GM04503 (cell line): ENCODE data around the gene GNA12.

Experiments used
- DNase-seq: peaks from one replicate; pipeline ENCODE4 v3.0.0-alpha.2; 2012; ENCODE audit warnings: low read depth

Gene GNA12

DNA sequence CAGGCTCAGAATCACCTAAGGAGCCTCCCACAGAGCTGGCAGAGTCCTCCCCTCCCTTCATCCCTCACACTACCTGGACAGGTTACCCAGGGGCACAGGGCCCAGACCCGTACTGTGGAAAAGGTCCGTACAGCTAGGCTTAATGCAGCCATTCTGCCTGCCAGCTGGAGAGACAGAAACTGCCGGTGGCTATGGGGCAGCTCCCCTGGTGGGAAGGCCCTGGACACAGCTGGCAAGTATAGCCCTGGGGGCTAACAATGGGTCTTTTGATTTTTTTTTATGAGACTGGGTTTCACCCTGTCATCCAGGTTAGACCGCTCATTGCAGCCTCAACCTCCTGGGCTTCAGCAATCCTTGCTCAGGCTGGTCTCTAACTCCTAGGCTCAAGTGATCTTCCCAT lies 68.3 kb downstream of the GNA12 start:
- no peak for DNase-seq

DNA sequence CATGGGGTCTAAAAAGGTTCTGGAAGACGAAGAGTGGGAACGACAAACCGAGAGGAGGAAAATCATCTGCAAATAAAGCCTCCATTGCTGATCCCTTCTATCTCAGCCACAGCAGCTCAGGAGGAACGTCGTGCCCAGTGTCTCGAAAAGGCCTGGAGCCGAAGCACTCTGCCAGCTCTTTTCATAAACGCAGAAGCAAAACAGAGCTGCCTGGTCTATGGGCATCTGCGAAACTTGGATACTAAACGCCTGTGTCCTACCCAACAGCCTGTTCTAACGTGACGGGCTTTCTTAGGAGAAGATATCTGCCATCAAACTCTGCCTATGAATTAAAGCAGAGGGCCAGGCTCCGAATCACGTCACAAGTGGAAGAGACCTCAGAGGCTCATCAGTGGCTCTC lies 68.7 kb downstream of the GNA12 start:
- no peak for DNase-seq

DNA sequence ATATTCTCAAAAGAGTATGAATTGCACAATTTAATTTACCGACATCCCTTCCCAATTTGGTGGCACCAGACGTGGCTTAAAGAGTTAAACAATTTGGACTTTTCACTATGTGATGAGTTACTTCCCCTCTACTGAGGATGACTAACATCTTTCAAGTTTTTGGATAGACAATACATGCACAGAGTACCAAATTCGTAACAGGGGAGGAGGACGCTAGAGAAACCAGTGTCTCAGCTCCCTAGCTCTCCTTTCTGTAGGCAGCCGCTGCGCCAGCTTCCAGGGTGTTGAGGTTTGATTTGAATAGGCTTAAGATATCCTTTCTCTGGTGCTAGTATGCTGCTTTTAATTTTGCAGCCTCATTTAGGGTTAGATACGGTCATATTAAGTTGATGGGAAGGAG lies 69.2 kb downstream of the GNA12 start:
- DNase-seq: no peak

DNA sequence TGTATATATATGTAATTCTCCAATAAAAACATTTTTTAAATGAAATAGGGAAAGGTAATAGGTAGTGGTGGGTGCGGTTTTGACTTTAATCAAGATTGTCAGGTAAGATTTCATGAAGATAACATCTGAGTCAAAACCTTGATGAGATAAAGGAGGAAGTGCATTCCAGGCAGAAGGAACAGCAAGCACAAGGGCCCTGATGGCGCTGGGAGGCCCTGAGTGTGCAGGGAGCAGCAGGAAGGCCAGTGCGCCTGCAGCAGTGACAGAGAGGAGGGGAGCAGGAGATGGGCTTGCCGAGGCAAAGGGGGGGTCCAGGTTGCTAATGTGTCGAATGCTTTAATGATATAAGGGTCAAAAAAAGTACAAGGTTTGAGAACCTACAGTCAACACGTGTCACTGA lies 69.8 kb downstream of the GNA12 start:
- DNase-seq: no peak

DNA sequence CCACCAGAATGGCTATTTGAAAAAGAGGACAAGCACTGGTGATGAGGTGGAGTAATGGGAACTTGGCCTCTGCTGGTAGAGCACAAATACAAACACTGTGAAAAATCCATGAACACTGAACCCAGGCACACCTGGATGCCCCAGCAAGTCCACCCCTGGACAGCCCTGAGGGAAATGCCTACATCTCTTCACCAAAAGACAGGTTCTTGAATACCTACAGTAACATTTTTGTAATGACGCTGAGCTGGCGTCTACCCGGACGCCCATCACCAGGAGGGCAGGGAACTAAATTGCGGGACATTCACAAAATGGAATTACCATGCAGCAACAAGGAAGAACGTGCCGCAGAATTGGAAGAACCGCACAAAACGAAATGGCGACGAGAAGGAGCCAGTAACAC lies 70.5 kb downstream of the GNA12 start:
- DNase-seq: no peak

DNA sequence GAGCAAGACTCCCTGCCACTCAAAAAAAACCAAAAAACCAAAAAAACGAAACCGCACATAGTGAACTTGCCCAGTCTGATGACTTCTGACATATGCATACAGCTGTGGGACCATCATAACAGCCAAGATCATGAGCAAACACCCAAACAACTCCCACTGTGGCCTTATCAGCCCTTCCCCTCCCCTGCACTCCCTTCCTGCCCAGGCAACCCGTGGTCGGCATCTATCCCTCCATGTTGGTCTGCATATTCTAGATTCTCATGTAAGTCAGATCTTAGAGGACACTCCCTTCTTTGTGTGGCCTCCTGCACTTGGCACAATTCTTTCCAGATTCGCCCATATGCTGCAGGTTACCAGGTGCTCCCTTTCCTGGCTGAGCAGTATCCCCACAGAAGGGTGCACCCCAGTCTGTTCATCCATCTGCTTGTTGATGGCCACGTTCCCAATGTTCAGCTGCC lies 72.8 kb downstream of the GNA12 start:
- DNase-seq: no peak

DNA sequence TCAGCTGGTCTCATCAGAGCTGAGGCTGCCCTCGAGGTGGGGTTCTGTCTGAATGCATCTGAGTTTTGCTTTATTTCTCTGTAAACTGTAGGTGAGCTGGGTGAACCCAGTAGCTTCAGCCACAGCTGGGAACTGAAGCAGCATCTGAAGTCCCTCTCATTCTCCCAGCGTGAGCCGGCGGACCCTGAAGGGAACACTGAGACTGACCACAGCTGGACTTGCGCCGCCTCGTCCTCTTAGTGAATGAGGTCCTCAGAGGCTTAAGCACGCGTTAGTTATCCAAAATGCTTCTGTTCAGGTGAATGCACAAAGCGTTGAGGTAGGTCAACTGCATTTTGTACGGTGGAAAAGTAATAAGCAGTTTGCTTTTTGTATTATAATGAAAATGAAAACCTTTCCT lies 79.5 kb downstream of the GNA12 start:
- DNase-seq: no peak

DNA sequence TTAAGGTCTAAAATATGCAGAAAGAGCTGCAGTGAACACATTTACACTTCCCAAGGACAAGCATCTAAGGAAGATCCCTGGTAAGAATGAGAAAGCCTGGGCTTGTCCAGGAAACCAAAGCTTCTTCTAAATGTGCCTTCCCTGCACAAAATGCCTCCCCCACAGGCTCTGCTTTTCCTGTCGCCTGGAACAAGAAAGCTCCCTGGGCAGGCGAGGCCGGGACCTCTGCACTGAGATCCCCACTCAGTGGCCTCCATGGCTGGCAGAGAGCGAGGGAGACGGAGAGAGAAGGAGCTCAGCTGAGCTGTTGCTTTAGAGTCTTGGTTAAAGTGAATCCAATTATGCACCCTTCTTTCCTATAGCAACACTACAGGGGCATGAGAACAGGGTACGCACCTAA lies 80.5 kb downstream of the GNA12 start:
- DNase-seq: no peak

DNA sequence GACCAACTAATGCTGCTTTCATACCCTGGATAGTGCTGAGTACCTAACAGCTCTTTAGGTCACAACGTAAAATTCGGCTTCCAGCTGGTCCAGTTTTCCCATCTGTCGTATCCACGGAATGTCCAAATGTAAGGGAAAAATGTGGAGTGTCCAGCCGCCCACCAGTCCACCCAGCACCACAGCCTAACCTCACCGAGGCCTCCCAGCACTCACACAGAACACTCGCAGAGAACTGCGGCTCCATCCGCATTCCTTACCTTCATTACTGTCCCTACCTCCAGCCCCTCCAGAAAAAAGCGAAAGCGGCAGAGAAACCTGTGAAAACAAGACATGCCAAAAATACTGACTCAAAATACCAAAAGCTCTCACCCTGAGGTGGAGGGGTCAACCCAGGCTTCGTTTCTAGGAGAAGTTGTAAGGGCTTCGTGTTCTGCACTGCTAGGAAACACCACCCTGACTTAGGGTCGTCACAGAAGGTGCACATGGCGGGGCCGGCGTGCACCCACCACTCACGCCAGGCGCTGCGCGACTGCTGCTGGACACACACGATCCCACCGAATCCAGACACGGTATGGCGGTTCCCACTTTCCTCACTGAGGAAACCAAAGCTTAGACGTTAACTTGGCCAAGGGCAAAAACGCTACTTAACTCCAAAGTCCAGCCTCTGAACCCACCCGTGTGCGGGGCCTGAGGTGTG lies 82.2 kb downstream of the GNA12 start:
- no peak for DNase-seq

DNA sequence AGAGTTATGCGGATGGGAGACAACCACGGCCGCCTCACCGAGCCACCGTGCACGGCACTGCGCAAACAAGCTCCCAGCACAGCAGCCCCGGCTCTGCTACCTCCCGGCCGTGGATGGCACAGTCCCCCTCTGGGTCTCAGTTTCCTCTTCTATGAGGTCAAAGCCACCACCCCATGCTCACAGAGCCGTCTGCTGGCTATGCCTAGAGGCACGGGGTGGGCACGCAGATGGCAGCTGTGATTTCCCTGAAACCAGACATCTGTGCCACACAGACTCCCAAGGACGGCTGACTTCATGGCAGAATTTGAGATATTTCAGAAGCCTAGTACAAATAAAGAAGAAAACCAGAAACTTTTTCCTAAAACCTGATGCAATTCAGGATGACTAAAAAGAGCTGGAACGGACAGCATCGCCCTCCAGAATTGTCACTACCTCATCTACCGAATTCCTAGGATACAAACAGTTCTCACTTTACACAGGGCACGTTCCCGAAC lies 82.9 kb downstream of the GNA12 start:
- DNase-seq: peak; percentile 22

DNA sequence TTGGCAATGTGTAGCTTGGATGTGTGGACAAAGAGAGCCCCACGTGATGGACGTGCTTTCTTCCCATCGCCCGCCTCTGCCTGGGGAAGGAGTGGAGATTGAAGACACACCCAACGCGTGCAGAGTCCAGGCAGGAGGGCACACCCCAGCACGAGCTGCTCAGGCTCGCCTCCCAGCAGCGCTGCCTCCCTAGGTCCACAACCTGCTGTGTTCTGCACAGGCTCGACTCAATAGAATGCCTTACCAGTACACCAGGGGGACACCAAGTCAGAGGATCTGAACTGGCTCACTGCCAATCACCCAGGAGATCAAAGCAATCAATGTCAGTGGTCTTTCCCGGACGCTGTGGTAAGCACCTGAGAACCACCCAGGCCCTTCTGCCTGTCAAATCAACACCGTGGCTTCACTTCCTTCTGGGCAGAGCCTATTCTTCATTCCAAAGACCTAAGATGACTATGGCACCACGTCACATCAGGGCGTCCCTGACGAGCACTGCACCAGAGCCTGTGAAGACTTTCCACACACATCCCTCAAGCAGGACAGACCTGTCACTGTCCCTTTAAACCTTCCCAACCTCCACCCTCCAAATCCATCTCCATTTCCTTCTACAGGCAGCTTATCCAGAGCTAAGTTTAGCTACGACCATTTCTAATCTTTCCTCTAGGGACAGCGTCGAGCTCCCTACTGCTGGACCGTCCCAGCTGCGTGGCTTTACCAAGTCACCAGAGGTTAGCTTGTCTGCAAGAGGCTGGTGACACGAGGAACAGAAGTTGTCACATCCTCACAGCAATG lies 83.8 kb downstream of the GNA12 start:
- no peak for DNase-seq

DNA sequence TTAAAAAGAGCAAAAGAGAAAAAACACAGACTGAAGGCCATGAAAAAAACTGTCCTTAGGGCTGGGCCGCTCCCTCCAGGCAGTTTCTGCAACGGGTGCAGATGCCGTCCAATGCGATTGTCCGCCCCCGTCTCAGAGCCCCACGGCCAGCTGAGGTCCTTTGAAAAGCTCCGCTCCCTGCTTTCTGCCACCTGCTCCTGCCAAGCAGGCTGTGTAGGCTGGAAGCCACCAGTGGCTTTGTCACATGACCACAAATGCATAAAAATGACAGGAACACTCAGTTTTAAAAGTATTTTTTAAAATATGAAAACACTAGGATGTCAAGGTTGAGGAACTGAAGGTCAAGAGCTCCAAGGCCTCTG lies 84.4 kb downstream of the GNA12 start:
- no peak for DNase-seq

DNA sequence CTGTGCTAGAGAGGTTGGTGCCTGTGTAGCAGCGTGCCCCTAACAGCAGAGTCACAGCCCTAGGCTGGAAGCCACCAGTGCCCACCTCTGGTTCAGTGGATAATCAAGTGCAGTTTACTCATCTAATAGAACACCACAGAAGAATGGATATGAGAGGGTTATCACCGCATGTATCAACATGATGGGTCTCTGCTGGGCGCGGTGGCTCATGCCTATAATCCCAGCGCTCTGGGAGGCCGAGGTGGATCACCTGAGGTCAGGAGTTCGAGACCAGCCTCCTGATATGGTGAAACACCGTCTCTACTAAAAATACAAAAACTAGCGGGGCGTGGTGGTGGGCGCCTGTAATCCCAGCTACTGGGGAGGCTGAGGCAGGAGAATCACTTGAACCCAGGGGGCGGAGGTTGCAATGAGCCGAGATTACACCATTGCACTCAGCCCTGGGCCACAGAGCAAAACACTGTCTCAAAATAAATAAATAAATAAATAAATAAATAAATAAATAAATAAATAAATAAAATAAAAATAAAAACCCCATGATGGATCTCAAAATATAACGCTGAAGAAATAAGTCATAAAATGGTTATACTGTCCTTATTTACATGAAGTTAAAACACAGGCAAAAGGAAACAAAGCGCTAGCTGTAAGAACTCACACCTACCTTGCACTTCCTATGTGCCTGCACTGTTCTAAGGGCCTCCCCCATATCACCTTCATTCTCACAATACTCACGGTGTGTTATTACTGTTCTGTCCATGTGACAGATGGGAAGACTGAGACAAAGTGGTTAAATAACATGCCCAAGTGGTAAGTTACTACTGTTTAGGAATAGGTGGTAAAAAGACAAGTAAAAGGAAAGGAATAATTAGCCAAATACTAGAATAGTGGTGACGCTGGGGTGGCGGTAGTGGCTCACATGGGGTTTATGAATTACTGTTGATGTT lies 85.2 kb downstream of the GNA12 start:
- no peak for DNase-seq

DNA sequence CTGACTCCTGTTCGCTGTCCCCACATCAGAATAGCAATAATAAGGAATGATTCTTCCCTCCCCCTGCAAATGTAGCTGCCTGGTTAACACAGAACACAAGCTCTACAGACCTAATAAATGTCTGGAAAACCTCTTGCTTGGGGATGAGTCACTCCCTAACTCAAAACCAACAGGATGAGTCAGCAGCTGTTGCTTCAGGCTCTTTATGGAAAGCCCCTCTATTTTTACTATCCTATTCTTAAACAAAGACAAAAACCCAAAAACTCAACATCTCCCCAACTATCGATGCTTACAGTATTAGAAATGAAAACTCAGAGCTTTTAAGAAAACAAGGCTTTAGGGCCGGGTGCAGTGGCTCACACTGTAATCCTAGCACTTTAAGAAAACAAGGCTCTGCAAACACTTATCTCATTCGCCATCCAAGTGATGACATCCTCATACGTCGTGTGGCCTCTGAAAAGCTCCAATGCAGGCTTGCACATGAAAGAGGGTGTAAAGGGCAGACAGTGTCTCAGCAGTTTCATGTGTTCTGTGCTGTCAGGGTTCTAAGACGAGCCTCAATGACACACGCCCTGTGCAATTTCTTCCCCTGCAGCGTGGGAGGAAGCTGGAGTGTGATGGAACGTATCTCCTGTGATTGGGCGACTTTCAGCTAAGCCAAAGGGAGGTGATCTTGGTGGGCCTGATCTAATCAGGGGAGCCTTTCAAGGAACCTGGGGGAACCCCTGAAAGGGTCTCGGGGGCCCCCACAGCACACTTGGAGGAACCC lies 86.0 kb downstream of the GNA12 start:
- DNase-seq: peak; percentile 97

DNA sequence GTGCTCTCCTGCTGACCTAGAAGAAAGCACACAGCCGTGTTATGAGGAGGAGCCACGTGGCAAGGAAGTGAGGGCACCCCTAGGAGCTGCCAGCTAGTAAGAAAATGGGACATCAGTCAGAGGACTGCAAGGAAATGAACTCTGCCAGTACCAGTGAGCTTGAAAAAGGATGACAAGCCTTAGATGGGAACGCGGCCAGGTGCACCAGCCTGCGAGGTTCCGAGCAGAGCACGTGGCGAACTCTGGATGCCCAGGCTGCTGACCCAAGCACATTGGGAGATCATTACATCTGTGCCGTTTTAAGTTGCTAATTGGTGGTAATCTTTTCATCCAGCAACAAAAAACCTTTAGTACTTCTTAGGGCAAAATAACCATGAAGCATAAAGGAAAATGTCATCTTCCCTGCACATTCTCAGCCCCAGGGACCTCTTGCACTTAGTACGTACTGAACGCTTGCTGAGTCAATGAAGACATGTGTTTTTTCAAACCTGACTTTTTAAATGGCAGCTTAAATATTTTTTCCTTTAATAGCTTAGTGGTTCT lies 86.7 kb downstream of the GNA12 start:
- DNase-seq: no peak

DNA sequence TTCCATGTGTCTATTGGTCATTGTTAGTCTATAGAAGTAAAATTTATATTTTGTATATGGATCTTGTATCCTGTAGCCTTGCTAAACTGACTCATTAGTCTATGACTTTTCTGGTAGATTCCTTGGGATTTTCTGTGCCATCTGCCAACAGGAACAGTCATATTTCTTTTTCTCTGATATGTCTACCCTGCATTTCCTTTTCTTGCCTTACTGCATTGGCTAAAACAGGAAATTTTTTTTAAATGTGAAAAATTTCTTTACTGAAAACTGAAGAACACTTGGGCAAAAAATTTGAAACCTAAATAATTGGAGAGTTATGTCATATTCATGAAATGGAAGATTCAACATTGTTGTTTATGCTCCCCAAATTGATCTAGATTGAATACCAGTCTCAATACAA lies 88.6 kb downstream of the GNA12 start:
- no peak for DNase-seq

DNA sequence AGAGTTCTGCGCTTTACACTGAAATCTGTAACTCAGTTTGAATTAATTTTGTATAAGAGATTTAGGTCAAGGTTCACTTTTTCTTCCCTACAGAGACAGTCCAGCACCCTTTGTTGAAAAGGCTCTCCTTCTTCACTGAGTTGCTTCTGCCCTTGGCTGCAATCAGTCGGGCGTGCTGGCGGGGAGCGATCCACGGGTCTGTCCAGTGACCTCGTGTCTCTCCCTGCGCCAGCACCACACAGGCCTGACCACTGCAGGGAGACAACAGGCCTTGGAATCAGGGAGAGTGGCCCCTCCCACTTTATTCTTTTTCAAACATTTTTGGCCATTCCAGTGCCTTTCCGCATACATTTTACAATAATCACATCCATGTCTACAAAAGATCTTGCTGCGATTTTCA lies 89.2 kb downstream of the GNA12 start:
- no peak for DNase-seq

DNA sequence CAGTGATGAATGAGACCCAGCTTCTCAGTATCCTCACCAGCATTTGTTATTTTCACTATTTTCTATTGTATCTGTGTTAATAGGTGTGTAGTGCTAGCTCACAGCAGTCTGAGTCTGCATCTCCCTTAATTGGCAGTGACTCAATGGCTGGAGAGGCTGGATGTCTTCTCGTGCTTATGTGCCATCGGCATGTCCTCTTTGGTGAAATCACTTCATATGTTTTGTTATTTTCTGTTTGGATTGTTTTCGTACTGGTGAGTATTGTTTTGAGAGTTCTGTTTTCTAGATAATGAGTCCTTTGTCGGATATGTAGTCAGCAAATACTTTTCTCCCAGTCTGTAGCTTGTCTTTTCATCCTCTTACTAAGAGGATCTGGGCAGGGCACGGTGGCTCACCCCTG lies 90.0 kb downstream of the GNA12 start:
- no peak for DNase-seq

DNA sequence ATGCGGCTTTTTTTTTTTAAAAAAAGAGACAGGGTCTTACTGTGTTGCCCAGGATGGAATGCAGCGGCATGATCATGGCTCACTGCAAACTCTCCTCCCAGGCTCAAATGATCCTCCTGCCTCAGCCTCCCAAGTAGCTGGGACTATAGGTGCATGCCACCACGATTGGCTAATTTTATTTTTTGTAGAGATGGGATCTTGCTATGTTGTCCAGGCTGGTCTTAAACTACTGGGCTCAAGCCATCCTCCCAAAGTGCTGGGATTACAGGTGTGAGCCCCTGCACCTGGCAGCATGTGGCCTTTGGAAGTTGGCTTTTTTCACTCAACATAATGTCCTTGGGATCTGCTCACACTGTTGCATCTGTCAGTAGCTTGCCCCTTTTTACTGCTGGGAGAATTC lies 91.0 kb downstream of the GNA12 start:
- no peak for DNase-seq

DNA sequence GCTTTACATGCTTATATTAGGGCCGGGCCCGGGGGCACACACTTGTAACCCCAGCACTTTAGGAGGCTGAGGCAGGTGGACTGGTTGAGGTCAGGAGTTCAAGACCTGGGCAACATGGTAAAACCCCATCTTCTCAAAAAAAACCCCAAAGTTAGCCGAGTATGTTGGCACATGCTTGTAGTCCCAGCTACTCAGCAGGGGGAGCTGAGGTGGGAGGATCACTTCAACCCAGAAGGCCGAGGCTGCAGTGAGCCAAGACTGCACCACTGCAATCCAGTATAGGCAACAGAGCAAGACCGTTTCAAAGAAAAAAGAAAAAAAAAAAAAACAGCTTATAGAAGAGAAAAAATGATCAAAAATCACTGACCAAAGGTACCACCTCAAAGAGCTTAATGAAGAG lies 93.0 kb downstream of the GNA12 start:
- no peak for DNase-seq

DNA sequence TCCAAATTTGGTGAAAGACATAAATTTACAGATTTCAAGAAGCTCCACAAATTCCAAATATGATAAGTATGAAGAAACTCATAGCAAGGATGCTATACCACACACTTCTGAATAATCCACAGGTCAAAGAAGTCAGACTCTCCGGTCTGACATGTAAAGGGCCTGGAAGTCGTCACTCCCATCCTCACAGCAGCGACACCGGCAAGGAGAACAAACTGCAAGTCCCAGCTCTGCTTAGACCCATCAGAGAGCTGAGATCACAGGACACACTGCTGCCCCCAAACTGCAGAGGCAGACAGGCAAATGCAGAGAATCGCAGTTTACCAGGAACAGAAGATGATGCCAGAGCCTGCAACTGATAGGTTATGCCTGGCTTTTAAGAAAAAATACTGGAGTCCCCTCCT lies 94.1 kb downstream of the GNA12 start:
- no peak for DNase-seq
